Astrocyte of the cerebellum (primary cell): Measurements from ENCODE around the gene CRY2.
A peak's percentile ranks its signal among the peaks of the same experiment; 100 is the strongest.
"Not testable (repeated sequence)": the region's sequence is repeated elsewhere in the genome, so short reads cannot be mapped to it uniquely, and the experiment has no call there.

Source experiments
- DNase-seq: peaks from one replicate; pipeline ENCODE4 v3.0.0-alpha.2; 2011; ENCODE audit warnings: low read depth
- H3K4me3 ChIP-seq: 2 replicates; pipeline ENCODE4 v1.5.1; 2011; ENCODE audit warnings: mild to moderate bottlenecking, low read depth, low read length, moderate library complexity
- CTCF ChIP-seq: IDR thresholded peaks from 2 replicates; pipeline ENCODE4 v1.5.1; 2012; ENCODE audit warnings: low read length, low read depth, moderate library complexity, mild to moderate bottlenecking; ENCODE audit errors: missing control alignments
- in situ Hi-C: cut with HindIII; loops from 2 replicates; pipeline ENCODE4 v1.10.0; 2017; ENCODE audit warnings: low sequenced_read_pairs

Gene CRY2

GRCh38 chr11:45899086-45899447 lies 51.8 kb downstream of the CRY2 start:
- no peak for TF ChIP-seq CTCF
- no peak overlapping the region for H3K4me3 ChIP-seq
- DNase-seq, result no peak
- in situ Hi-C loops, result no loop called here

- peak; percentile 59 for DNase-seq
These were observed 52.3 kb downstream of the CRY2 start for GRCh38 chr11:45899448-45900174.

GRCh38 chr11:45900175-45900800 lies 53.0 kb downstream of the CRY2 start:
- in situ Hi-C loops, DNase-seq: not testable (repeated sequence)
- peak overlapping the region; percentile 49 for H3K4me3 ChIP-seq

More at GRCh38 chr11:45899448-45900174, 52.3 kb downstream of the CRY2 start:
- in situ Hi-C loops, result no loop called here
- TF ChIP-seq CTCF, result no peak
- H3K4me3 ChIP-seq, result peak overlapping the region; percentile 49

- no peak for TF ChIP-seq CTCF
- DNase-seq, result no peak
- peak overlapping the region; percentile 49 for H3K4me3 ChIP-seq
- in situ Hi-C loops, result no loop called here
These were observed 53.8 kb downstream of the CRY2 start for GRCh38 chr11:45900916-45901617.

- in situ Hi-C loops, result no loop called here
- DNase-seq, result no peak
- no peak for TF ChIP-seq CTCF
- no peak overlapping the region for H3K4me3 ChIP-seq
These were observed 54.4 kb downstream of the CRY2 start for GRCh38 chr11:45901626-45902025.

- TF ChIP-seq CTCF, result no peak
- DNase-seq, result no peak
- in situ Hi-C loops, result no loop called here
- no peak overlapping the region for H3K4me3 ChIP-seq
These were observed 55.4 kb downstream of the CRY2 start for GRCh38 chr11:45902452-45903380.
